ENCODE results near the gene ARHGAP45.

DNA sequence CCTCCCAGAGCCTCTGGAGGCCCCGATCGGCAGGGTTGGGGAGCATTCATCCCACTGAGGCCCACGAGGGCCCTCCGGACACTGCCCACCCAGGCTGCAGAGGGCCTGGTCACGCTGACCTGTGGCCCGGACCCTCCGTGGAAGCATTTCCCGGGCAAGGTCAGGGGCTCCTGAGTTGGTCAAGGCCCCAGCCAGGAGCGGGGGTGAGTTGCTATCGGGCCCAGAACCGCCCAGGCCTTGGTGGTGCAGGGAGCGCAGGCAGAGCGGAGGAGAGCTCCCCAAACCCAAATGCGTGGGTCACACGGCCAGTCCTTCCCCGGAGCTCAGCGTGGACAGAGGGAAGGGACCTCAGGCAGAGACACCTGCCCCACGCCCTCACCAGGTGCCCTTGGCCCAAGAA is 62.6 kb downstream of the ARHGAP45 start:
- TF ChIP-seq POLR2A (IDR thresholded peaks at IDR 0.05; ENCODE audit: low read depth, low read length) (no peak), TAF1 (IDR thresholded peaks at IDR 0.05; ENCODE audit: borderline replicate concordance, low read depth, low read length) (no peak)
